ENCODE measurements around the gene CTNNA3.

DNA sequence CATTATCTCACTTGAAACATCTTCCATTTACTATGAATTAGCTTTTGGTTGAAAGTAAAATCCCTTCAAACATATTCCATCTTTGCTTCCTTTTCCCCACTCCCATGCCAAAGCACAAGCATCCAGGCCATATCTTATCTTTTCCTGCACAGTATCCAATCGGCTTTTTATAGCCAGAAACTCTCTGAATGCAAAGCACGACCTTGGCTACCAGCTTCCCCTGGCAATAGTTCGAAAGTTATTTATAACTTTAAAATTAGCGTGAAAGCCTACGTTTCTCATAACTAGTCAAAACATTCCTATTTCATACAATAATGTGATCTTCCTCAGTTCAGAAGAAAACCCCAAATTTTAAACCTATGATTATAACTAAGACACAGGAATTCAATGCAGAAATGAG lies 440 bp downstream of the CTNNA3 start:
- TF ChIP-seq, protein P1, sequence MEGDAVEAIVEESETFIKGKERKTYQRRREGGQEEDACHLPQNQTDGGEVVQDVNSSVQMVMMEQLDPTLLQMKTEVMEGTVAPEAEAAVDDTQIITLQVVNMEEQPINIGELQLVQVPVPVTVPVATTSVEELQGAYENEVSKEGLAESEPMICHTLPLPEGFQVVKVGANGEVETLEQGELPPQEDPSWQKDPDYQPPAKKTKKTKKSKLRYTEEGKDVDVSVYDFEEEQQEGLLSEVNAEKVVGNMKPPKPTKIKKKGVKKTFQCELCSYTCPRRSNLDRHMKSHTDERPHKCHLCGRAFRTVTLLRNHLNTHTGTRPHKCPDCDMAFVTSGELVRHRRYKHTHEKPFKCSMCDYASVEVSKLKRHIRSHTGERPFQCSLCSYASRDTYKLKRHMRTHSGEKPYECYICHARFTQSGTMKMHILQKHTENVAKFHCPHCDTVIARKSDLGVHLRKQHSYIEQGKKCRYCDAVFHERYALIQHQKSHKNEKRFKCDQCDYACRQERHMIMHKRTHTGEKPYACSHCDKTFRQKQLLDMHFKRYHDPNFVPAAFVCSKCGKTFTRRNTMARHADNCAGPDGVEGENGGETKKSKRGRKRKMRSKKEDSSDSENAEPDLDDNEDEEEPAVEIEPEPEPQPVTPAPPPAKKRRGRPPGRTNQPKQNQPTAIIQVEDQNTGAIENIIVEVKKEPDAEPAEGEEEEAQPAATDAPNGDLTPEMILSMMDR (conservative IDR thresholded peaks at IDR 0.05; ENCODE audit: low read length), result no peak
- TF ChIP-seq EZH2phosphoT487 (IDR thresholded peaks at IDR 0.05; ENCODE audit: borderline replicate concordance), result no peak
